GM12801 (cell line): ENCODE results near the gene SGSM1.

Source experiments
- CTCF ChIP-seq: IDR thresholded peaks from one replicate; pipeline ENCODE4 v1.5.1; 2011; ENCODE audit warnings: control low read depth; ENCODE audit not compliant: insufficient read length; ENCODE audit errors: extremely low read depth

The SGSM1 gene

GRCh38 chr22:24962094-24962493 lies 156.1 kb downstream of the SGSM1 start:
- no peak for TF ChIP-seq CTCF

- TF ChIP-seq CTCF: no peak
Measured at GRCh38 chr22:24962835-24963234, 156.8 kb downstream of the SGSM1 start.

DNA sequence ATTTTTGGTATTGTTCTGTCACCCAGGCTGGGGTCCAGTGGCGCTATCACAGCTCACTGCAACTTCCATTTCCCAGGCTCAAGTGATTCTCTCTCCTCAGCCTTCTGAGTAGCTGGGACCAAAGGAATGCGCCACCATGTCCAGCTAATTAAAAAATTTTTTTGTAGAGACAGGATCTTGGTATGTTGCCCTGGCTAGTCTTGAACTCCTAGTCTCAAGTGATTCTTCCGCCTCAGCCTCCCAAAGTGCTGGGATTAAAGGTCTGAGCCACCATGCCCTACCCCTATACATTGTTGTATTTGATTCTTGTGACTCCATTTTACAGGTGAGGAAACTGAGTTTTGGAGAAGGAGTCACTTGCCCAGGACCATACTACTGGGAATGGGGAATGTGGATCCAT lies 158.4 kb downstream of the SGSM1 start:
- TF ChIP-seq CTCF: no peak

DNA sequence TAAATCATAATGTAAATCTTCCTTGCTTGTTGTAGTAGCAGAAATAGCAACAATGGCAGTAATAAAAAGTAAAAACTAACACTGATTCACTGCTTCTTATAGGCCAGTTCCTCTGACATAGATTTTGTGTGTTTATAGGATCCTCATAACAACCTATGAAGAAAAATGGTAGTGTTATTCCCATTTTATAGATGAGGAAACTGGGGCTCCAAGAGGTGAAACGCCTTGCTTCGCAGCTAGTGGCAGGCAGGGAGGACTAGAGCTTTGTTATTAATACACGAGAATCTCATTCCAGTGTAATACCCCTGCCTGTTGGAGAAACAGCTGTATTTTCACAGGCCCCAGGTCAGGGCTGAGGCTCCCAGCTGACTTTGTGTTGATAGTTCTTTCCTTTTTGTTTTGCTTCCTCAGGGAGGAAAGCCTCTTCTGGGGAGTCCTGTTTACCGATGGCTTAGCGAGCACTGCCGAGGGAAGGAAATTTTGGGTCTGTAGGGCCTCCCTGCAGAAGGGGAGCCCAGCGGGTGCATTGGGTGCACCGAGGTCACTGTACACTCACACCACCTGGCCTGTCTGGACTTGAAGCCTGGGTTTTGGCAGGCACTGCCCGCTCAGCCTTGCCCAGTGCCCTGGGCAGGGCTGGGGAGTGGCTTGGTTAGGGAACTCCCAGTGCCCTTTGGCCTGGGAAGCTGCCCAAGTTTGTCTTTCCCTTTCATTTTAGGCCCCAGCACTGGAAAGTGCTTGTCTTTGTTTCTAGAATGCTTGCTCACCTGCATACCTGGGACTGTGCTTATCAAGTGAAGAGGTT lies 160.0 kb downstream of the SGSM1 start:
- no peak for TF ChIP-seq CTCF

GRCh38 chr22:24968066-24968561 lies 162.1 kb downstream of the SGSM1 start:
- TF ChIP-seq CTCF: no peak

DNA sequence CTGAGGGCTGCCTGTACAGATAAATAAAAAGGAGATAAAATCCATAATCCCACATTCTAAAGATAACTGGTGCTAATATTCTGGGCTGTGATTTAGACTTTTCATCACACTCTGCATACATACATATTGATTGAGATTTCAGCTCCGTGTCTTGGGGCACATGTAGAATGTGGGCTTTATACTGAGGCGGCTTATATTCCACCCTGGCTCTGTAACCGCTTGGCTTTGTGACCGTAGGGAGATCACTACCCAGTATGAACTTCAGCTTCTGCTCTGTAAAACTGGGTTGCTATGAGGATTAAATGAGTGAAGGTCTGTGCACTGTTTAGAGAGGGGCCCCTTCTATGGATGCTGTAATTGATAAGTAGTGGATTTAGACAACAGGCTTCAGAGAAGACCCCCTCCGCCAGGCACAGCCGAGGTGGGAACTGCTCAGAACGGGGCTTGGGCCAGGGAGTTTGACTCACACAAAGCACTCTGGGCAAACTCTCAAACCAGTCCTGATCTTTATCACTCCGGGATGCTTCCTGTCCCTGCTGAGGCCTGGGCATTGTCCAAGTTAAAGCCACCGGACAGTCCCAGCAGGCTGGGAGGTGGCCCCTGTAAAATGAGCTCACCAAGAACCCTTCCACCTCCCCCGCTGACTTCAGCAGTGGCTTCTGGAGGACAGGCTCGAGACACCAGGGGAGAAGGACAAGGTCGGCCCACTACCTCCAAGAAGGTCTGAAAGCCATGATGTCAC lies 163.7 kb downstream of the SGSM1 start:
- no peak for TF ChIP-seq CTCF

DNA sequence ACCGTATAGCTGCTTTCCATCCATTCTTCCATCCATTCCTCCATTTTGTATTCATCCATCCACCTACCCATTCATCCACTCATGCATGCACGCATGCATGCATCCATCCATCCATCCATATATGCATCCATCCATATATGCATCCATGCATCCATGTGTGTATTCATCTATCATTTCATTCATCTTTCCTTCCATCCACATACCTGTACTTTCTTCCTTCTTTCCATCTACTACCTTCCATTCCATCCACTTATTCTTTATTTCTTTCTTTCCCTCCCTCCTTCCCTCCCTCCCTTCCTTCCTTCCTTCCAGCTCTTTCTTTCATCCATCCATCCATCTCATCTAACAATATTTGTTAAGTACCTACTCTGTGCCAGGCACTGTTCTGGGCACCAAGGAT lies 166.4 kb downstream of the SGSM1 start:
- TF ChIP-seq CTCF: no peak
